Liver (tissue), 9 donors: Measurements from ENCODE around the gene P2RY8. TPM values are rescaled to one million over a fixed set of nuclear protein-coding genes. Genes with fewer than 3 reads are reported as not detected.

Source experiments
- DNase-seq: peaks from one replicate; pipeline ENCODE4 v3.0.0-alpha.2; 2017; ENCODE audit warnings: low spot score
- H3K27ac ChIP-seq, 2 donors: one replicate each; pipeline ENCODE4 v1.7.0; 2013; ENCODE audit warnings: inconsistent platforms in 2 of 2, low read length in 2 of 2, control low read depth in 1 of 2, low read depth in 1 of 2, mild to moderate bottlenecking in 1 of 2
- H3K27me3 ChIP-seq, 4 donors: one replicate each; pipeline versions ENCODE4 v1.6.1 to v1.7.0; 2013; ENCODE audit warnings: low read length in 3 of 4, inconsistent platforms in 1 of 4, mild to moderate bottlenecking in 1 of 4, moderate library complexity in 1 of 4; ENCODE audit not compliant: control insufficient read depth in 4 of 4, insufficient read depth in 4 of 4
- H3K36me3 ChIP-seq, 4 donors: one replicate each; pipeline versions ENCODE4 v1.6.1 to v1.7.0; 2013; ENCODE audit warnings: low read length in 3 of 4, mild to moderate bottlenecking in 3 of 4, low read depth in 1 of 4, moderate library complexity in 1 of 4; ENCODE audit not compliant: control insufficient read depth in 4 of 4, insufficient read depth in 3 of 4
- H3K4me1 ChIP-seq, 4 donors: one replicate each; pipeline versions ENCODE4 v1.6.1 to v1.7.0; 2013; ENCODE audit warnings: low read length in 3 of 4, mild to moderate bottlenecking in 3 of 4, moderate library complexity in 1 of 4; ENCODE audit not compliant: control insufficient read depth in 4 of 4, insufficient read depth in 4 of 4
- H3K4me3 ChIP-seq, 3 donors: one replicate each; pipeline versions ENCODE4 v1.6.1 to v1.7.0; 2013; ENCODE audit warnings: low read length in 3 of 3, control low read depth in 1 of 3, low read depth in 1 of 3, mild to moderate bottlenecking in 1 of 3
- H3K9ac ChIP-seq, 2 donors: one replicate each; pipeline ENCODE4 v1.7.0; 2013; ENCODE audit warnings: low read length in 2 of 2, mild to moderate bottlenecking in 2 of 2, moderate library complexity in 2 of 2, control low read depth in 1 of 2, low read depth in 1 of 2
- H3K9me3 ChIP-seq, 4 donors: one replicate each; pipeline versions ENCODE4 v1.6.1 to v1.7.0; 2013; ENCODE audit warnings: low read length in 3 of 4; ENCODE audit not compliant: control insufficient read depth in 4 of 4
- EGR1 ChIP-seq, 2 donors: IDR thresholded peaks; 2 replicates each; pipeline ENCODE4 v1.6.1; 2016 to 2018; ENCODE audit warnings: antibody characterized with exemption in 2 of 2, low read depth in 2 of 2
- FOXA1 ChIP-seq: IDR thresholded peaks from 2 replicates; pipeline ENCODE4 v1.6.1; 2016; ENCODE audit warnings: antibody characterized with exemption
- FOXA2 ChIP-seq: IDR thresholded peaks from 2 replicates; pipeline ENCODE4 v1.6.1; 2016; ENCODE audit warnings: antibody characterized with exemption
- GABPA ChIP-seq, 2 donors: IDR thresholded peaks in 1 of 2; conservative IDR thresholded peaks in 1 of 2; 2 replicates each; pipeline ENCODE4 v1.6.1; 2016; ENCODE audit warnings: antibody characterized with exemption in 2 of 2, mild to moderate bottlenecking in 1 of 2, moderate library complexity in 1 of 2
- HNF4A ChIP-seq, 2 donors: conservative IDR thresholded peaks; 2 replicates each; pipeline ENCODE4 v1.6.1; 2016; ENCODE audit warnings: antibody characterized with exemption in 2 of 2, mild to moderate bottlenecking in 2 of 2
- HNF4G ChIP-seq: IDR thresholded peaks from 2 replicates; pipeline ENCODE4 v1.6.1; 2016; ENCODE audit warnings: antibody characterized with exemption
- JUND ChIP-seq, 2 donors: IDR thresholded peaks; 2 replicates each; pipeline ENCODE4 v1.6.1; 2016; ENCODE audit warnings: antibody characterized with exemption in 2 of 2
- NR2F2 ChIP-seq: IDR thresholded peaks from 2 replicates; pipeline ENCODE4 v1.6.1; 2016; ENCODE audit warnings: antibody characterized with exemption
- RAD21 ChIP-seq, 2 donors: IDR thresholded peaks; 2 replicates each; pipeline ENCODE4 v1.6.1; 2016; ENCODE audit warnings: antibody characterized with exemption in 2 of 2, mild to moderate bottlenecking in 2 of 2
- RXRA ChIP-seq, 2 donors: IDR thresholded peaks; 2 replicates each; pipeline ENCODE4 v1.6.1; 2017 to 2018; ENCODE audit warnings: antibody characterized with exemption in 2 of 2, mild to moderate bottlenecking in 1 of 2
- SP1 ChIP-seq: IDR thresholded peaks from 2 replicates; pipeline ENCODE4 v1.6.1; 2018; ENCODE audit warnings: antibody characterized with exemption, mild to moderate bottlenecking
- TAF1 ChIP-seq: conservative IDR thresholded peaks from 2 replicates; pipeline ENCODE4 v1.6.1; 2016; ENCODE audit warnings: antibody characterized with exemption, mild to moderate bottlenecking
- YY1 ChIP-seq: IDR thresholded peaks from 2 replicates; pipeline ENCODE4 v1.6.1; 2016; ENCODE audit warnings: antibody characterized with exemption, mild to moderate bottlenecking
- WGBS: extraction: QIAGEN DNeasy Blood & Tissue Kit; methylation state at CpG from one replicate; pipeline ENCODE4 v1.1.7; 2013; 5-methylcytosine and 5-hydroxymethylcytosine counted together
- polyA plus RNA-seq, 2 donors: library from polyadenylated mRNA; stranded (reverse) in 1 of 2; unstranded in 1 of 2; fragments of 200-250 nt in 1 of 2; fragments of >200 nt in 1 of 2; fragmentation: Nextera tagmentation in 1 of 2; extraction: Ambion mirVana in 1 of 2; gene quantifications; one replicate each; pipeline versions ENCODE4 v1.2.1 to v1.2.3, GENCODE V29; 2013 to 2015
- total RNA-seq, 2 donors: library from RNA; depleted of rRNA; stranded (reverse); fragments of >200 nt; gene quantifications; one replicate each; pipeline ENCODE4 v1.2.3, GENCODE V29; 2014
- TF ChIP-seq, protein P1 (sequence below): IDR thresholded peaks from 2 replicates; pipeline ENCODE4 v1.6.1; 2016; ENCODE audit warnings: antibody characterized with exemption
- TF ChIP-seq, protein P2 (sequence below): IDR thresholded peaks from 2 replicates; pipeline ENCODE4 v1.6.1; 2016; ENCODE audit warnings: antibody characterized with exemption, mild to moderate bottlenecking
- TF ChIP-seq, protein P3 (sequence below): IDR thresholded peaks from 2 replicates; pipeline ENCODE4 v1.6.1; 2016; ENCODE audit warnings: antibody characterized with exemption
- TF ChIP-seq, protein P4 (sequence below): IDR thresholded peaks from 2 replicates; pipeline ENCODE4 v1.6.1; 2016; ENCODE audit warnings: antibody characterized with exemption
- TF ChIP-seq, protein P5 (sequence below): fragments of 150-350 bp; IDR thresholded peaks from 2 replicates; pipeline ENCODE4 v1.5.1; 2017; ENCODE audit warnings: improper control_type of control experiment, low read depth, low read length; ENCODE audit not compliant: missing input control
- donor health status: healthy.
- donor health status: healthy.
- donor health status: healthy.
- donor health status: healthy.
- donor health status: healthy.

The P2RY8 gene
- total and polyA plus RNA-seq, 4 donors = 0.24 to 4.4 (median 0.59) TPM

DNA sequence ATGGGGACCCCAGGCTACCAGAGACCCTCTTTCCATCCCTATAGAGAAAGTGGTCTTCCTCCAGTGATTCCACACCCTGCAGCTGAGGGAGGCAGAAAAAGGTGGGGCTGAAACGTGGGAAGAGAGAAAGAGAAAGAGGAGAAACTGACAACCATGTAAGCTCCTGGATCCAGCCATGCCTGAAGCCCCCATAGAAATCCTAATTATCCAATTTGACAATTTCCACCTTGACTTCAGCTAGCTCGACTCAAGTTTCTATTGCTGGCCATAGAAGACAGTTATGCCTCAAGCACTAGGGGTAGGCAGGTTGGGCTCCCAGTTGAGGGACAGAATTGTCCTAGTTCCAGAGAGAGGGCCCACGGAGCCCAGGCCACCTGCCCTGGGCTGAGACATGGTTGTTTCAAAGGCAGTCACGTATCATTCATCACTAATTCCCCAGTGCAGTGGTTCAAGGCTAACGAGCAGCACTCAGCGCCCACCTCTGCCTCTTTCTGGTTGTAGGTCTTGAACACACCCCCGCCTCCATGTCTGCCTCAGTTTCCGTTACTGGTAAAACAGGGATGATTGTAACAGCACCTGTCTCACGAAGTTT lies 44.5 kb downstream of the P2RY8 start:
- DNase-seq = no peak
- no peaks in the 10 kb centered on the region for H3K27me3 ChIP-seq
- no peaks in the 10 kb centered on the region for H3K36me3 ChIP-seq
- TF ChIP-seq HNF4G = no peak
- TF ChIP-seq EGR1 (IDR thresholded peaks at IDR 0.05; ENCODE audit: low read depth in 2 of 2) = no peak
- TF ChIP-seq, protein P1, sequence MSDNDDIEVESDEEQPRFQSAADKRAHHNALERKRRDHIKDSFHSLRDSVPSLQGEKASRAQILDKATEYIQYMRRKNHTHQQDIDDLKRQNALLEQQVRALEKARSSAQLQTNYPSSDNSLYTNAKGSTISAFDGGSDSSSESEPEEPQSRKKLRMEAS = no peak
- no peak for TF ChIP-seq GABPA (IDR thresholded peaks at IDR 0.05 in 1 of 2, conservative IDR thresholded peaks at IDR 0.05 in 1 of 2)
- no peak for TF ChIP-seq SP1
- no peak for TF ChIP-seq TAF1
- no peak for TF ChIP-seq JUND (IDR thresholded peaks at IDR 0.05)
- TF ChIP-seq, protein P2, sequence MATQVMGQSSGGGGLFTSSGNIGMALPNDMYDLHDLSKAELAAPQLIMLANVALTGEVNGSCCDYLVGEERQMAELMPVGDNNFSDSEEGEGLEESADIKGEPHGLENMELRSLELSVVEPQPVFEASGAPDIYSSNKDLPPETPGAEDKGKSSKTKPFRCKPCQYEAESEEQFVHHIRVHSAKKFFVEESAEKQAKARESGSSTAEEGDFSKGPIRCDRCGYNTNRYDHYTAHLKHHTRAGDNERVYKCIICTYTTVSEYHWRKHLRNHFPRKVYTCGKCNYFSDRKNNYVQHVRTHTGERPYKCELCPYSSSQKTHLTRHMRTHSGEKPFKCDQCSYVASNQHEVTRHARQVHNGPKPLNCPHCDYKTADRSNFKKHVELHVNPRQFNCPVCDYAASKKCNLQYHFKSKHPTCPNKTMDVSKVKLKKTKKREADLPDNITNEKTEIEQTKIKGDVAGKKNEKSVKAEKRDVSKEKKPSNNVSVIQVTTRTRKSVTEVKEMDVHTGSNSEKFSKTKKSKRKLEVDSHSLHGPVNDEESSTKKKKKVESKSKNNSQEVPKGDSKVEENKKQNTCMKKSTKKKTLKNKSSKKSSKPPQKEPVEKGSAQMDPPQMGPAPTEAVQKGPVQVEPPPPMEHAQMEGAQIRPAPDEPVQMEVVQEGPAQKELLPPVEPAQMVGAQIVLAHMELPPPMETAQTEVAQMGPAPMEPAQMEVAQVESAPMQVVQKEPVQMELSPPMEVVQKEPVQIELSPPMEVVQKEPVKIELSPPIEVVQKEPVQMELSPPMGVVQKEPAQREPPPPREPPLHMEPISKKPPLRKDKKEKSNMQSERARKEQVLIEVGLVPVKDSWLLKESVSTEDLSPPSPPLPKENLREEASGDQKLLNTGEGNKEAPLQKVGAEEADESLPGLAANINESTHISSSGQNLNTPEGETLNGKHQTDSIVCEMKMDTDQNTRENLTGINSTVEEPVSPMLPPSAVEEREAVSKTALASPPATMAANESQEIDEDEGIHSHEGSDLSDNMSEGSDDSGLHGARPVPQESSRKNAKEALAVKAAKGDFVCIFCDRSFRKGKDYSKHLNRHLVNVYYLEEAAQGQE = no peak
- no peak for TF ChIP-seq RXRA (IDR thresholded peaks at IDR 0.05)
- TF ChIP-seq RAD21 (IDR thresholded peaks at IDR 0.05) = no peak
- no peak for TF ChIP-seq NR2F2
- no peak for TF ChIP-seq HNF4A (conservative IDR thresholded peaks at IDR 0.05)
- TF ChIP-seq FOXA1 = no peak
- TF ChIP-seq, protein P3, sequence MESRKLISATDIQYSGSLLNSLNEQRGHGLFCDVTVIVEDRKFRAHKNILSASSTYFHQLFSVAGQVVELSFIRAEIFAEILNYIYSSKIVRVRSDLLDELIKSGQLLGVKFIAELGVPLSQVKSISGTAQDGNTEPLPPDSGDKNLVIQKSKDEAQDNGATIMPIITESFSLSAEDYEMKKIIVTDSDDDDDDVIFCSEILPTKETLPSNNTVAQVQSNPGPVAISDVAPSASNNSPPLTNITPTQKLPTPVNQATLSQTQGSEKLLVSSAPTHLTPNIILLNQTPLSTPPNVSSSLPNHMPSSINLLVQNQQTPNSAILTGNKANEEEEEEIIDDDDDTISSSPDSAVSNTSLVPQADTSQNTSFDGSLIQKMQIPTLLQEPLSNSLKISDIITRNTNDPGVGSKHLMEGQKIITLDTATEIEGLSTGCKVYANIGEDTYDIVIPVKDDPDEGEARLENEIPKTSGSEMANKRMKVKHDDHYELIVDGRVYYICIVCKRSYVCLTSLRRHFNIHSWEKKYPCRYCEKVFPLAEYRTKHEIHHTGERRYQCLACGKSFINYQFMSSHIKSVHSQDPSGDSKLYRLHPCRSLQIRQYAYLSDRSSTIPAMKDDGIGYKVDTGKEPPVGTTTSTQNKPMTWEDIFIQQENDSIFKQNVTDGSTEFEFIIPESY = no peak
- TF ChIP-seq YY1 = no peak
- TF ChIP-seq, protein P4, sequence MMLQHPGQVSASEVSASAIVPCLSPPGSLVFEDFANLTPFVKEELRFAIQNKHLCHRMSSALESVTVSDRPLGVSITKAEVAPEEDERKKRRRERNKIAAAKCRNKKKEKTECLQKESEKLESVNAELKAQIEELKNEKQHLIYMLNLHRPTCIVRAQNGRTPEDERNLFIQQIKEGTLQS = no peak
- TF ChIP-seq, protein P5, sequence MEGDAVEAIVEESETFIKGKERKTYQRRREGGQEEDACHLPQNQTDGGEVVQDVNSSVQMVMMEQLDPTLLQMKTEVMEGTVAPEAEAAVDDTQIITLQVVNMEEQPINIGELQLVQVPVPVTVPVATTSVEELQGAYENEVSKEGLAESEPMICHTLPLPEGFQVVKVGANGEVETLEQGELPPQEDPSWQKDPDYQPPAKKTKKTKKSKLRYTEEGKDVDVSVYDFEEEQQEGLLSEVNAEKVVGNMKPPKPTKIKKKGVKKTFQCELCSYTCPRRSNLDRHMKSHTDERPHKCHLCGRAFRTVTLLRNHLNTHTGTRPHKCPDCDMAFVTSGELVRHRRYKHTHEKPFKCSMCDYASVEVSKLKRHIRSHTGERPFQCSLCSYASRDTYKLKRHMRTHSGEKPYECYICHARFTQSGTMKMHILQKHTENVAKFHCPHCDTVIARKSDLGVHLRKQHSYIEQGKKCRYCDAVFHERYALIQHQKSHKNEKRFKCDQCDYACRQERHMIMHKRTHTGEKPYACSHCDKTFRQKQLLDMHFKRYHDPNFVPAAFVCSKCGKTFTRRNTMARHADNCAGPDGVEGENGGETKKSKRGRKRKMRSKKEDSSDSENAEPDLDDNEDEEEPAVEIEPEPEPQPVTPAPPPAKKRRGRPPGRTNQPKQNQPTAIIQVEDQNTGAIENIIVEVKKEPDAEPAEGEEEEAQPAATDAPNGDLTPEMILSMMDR = no peak
- TF ChIP-seq FOXA2 = no peak
- WGBS = 85% methylated on average over 9 of the region's 9 CpGs
- no peak overlapping the region for H3K4me3 ChIP-seq
- H3K9me3 ChIP-seq = peaks cover 0 to 6% (median 0%) of the 10 kb centered on the region in 4 donors
- peaks cover 0 to 4% (median 0%) of the 10 kb centered on the region in 4 donors for H3K4me1 ChIP-seq
- no peak overlapping the region for H3K27ac ChIP-seq
- no peak overlapping the region for H3K9ac ChIP-seq
